GM19372 (cell line): ENCODE data around the gene TFIP11.

Experiments used
- ATAC-seq: cut with Tn5 transposase; IDR thresholded peaks from one replicate; pipeline ENCODE4 v1.9.1; 2021; ENCODE audit warnings: mild to moderate bottlenecking, low read depth, moderate library complexity; ENCODE audit not compliant: unreplicated experiment

The TFIP11 gene

DNA sequence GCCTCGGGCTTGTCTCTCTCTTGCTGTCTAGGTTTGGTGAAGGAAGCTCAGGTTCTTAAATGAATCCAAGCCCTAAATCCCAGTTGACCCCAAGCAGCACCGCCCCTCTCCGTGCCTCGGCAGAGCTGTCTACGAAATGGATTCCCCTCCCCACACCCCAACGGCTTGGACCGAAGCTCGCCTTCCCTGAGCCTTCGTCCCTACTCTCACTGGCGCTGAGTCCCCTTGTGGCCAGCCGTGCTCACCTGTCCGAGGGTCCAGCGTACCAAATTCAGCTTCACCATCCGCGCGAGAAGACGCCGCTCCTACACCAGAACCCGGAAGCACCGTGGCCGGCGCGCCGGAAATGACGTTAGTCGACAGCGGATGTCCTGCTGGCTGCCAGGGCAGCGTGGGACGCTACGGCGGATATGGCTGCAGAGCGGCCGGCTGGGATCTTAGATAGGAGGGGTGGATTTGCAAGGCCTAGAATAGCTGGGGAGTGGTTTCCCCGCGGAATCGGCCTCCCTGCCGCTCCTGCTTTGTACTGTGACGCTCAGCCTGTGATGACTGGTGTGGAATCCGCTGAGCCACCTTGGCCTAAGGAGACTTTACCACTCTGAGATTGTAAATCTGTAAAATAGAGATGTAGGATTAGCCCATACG, at the start of gene TFIP11:
TSS of gene TFIP11 (minus strand) at position 325 of the 645 bp plus-strand sequence. CDS start 2,201 bp downstream, outside the sequence.
- peak; percentile 95 for ATAC-seq

DNA sequence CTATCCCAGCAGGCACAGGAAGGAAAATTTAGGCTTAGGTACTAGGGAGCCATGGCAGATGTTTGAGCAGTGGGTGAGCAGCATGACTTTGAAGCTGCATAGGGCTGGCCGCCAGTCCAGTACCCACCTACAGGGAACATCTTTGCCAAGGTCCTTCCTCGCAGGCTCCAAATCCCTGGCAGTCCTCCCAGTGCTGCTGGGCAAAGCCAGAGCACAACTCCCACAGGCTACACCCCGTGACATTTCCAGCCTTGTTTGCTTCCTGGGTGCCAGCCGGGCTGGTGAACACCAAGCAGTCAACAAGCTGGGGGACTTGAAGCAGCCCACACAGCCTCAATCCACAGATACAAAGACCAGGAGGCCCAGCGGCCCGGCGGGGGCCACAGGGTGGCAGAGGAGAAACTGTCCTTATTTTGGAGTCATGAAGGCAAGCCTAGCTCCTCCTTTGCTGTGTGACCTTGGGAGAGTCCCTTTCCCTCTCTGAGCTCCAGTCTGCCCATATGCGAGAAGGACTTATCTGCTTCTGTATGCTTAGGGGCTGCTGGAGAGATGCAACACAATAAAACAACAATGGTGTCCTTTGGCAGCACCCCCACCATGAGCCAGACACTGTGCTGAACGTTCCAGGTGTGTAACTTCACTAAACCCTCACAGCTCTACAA, 49.6 kb upstream of the TFIP11 start:
- no peak for ATAC-seq

DNA sequence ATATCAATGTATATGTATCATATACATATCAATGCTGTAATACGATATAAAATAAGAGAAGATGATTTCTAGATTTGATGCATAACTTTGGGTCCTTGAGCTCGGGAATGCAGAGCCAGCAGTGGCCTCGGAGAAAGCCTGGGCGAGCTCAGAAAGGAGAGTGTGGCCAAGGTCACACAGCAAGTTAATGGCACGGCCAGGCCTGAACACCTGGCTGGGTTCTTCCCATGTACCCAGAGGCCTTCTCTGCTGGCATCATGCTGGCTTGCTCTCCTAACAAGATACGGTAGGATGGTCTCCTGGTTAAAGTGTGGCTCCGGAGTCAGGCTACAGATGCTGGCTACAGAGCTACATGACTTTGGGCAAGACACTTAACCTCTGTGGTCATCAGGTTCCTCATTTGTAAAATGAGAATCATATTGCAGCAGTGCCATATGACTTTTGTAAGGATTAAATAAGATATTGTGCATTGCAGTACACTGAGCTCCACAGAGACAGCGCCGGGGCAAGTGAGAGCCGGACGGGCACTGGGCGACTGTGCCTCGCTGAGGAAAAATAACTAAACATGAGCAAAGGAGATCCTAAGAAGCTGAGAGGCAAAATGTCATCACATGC, 47.8 kb upstream of the TFIP11 start:
- no peak for ATAC-seq

DNA sequence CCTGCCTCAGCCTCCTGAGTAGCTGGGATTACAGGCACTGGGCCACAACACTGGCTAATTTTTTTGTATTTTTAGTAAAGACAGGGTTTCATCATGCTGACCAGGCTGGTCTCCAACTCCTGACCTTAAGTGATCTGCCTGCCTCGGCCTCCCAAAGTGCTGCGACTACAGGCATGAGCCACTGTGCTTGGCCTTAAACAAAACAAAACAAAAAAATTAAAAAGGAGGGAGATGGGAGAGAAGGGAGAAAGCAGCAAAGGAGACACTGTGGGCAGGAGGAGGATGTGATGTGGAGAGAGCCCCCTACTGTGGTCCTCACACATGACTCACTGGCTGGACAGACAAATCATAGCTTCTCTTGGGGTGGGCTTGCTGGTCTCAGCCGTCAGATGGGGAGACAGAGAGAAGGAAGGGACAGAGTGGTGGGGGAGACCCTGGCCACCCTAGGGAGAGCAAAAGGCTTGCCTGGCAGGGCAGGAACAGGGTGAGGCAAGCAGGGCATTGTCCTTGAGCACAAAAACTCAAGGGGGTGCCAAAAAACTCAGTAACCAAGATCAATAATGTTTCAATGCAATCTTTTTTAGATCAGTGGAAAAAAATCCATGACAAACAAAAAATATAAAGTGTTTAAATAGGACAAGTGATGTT, 46.1 kb upstream of the TFIP11 start:
- no peak for ATAC-seq

DNA sequence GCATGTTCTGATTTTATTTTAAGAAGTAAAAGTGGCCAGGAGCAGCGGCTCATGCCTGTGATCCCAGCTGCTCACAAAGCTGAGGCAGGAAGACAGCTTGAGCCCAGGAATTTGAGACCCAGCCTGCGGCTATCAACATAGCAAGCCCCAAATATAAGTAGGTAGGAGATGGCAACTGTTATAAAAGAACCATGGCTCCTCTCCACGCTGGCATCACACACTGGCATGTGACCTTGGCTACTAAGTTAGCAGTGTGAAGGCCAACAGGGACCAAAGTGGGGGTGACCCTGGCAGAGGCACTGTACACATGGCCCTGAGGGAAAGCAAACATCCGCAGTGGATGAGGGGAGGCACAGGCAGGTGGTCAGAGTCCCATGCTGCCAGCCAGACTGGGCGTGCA, 44.6 kb upstream of the TFIP11 start:
- ATAC-seq = no peak

DNA sequence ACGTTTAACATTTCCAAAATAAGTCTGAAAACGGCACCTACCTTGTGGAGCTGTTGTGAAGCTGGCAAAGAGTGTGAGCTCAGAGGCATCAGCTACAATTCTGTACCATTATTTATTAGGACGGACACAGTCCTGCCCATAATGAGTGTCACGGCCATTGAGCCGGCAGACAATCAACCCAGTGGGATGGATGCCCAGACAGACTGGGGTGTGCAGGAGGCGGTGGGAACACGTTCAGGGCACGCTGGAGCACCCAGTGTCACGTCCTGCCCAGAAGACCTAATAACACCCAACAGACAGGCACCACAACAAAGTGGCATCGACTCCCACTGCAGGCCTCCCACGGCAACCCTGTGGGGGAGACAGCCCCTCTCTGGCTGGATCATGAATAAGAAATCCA, 43.2 kb upstream of the TFIP11 start:
- ATAC-seq = no peak

DNA sequence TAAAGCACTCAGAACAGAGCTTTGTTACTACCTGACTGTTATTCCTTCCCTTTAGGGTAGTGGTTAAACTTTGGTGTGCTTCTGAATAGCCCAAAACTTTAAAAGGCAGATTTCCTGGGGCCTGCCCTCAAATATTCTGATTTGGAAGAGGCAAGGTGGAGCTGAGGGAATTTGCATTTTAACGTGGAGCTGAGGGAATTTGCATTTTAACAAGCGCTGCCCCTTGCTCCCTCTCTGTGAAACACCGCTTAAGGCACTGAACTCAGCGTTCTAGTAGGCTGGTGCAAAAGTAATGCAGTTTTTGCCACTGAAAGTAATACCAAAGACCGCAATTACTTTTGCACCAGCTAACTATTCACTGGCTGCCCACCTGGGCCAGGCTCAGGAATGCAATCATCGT, 42.7 kb upstream of the TFIP11 start:
- no peak for ATAC-seq

DNA sequence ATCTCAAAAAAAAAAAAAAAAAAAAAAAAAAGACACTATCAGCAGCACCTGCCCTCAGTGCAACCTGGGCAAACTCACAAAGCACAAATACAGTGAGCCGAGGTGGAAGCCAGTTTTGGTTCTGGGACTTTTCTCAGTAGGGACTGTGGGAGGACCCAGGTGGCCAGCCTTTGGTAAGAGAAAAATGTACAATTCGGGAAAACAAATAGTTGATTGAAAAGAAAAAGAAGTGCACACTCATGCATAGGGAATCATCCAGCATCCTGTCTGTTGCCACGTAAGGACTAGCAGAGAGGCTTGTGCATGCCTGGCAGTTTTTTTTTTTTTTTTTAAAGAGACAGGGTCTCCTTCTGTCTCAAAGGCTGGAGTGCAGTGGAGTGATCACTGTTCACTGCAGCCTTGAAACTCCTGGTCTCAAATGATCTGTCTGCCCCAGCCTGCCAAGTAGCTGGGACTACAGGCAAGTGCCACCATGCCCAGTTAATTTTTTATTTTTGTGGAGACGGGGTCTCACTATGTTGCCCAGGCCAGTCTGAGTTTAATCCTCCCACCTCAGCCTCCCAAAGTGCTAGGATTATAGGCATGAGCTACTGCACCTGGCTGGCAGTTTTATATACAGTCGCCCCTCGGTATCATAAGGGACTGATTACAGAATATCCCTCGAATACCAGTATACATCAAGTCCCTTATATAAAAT, 40.9 kb upstream of the TFIP11 start:
- ATAC-seq = no peak

DNA sequence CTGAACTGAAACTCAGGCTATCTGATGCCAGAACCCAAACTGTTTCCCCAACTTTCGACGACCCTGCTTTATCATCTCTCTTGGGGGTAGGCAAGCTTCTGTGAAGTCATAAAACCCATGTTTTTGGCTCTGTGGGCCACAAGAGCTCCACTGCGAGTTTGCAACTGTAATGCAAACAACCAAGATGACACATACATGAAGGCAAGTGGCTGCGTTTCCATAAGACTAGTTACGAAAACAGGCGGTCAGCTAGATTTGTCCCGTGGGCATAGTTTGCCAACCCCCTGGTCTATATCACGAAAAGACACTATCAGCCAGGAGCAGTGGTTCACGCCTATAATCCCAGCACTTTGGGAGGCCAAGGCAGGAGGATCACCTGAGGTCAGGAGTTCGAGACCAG, 40.2 kb upstream of the TFIP11 start:
- ATAC-seq = no peak

DNA sequence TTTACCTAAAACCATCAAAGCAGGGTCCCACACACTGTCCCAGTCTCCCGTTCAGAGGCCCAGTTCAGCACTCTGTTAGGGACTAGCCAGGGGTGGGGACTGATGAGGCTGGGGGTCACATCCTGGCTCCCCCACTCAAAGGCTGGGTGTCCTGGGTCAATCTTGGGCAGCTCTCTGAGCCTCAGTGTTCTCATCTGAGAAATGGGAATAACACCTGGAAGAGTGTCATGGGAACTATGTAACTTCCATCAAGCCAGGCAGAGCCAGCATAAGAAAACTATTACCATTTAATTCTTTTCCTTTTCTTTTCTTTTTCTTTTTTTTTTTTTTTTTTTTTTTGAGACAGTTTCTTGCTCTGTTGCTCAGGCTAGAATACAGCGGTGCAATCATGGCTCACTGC, 39.3 kb upstream of the TFIP11 start:
- no peak for ATAC-seq

DNA sequence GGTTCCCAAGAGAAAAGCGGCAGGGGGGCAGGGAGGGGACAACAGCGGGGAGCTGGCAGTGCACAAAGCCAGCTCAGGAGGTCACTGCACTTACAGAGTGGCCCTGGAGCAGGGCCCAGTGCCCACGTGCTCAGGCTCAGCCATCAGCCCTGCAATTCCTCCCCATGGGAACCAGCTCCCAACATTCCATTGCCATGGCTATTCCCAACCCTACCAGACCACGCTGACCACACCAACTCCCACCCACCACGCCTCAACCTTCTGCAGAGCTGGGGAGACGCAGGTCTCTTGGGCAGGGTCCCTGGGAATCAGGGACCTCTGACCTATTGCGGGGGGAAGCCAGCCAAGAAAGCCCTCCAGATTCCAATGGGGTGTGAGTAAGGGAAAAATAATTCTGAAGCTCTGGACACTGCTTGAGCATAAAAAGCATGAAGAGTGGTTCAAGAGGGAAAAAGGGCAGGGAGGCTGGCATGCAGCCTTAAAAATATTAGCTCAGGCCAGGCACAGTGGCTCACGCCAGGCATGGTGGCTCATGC, 38.3 kb upstream of the TFIP11 start:
- no peak for ATAC-seq

DNA sequence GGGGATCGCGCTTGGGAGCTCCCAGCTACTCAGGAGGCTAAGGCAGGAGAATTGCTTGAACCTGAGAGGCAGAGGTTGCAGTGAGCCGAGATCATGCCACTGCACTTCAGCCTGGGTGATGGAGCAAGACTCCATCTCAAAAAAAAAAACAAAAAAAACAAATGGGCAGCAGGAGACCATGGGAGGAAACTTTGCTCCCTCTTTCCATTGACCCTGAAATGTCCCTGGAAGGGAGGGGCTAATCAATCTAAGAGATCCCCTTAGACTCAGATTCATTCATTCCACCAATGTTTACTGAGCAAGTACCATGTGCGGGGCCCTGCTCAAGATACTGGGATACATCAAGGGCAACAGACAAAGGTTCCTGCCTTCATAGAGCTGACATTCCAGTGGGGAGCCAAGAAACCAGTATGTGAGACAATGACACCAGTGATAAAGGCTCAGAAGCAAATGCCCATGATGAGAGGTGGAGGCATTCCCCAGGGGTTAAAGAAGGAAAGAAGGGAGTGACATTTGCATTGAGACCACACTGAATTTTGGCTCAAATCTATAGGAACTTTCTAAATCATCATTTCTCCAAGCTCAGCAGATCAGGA, 37.7 kb upstream of the TFIP11 start:
- no peak for ATAC-seq

DNA sequence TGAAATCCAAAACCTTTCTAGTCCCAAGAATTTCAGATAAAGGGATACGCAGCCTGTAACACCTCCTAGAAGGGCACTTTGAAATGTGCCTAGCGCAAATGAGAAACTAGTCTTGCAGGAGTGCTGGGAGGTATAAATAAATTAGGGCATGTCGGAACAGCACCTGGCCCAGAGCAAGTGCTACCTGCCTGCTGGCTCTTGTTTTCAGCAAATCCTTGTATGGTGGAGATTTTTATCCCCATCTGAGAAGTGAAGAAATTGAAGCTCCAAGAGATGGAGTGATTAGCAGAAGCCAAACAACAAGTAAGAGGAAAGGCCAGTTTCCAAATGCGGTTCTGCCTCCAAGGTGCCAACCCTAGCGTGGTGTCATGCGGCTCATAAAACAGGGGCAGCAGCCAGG, 36.7 kb upstream of the TFIP11 start:
- ATAC-seq = no peak

DNA sequence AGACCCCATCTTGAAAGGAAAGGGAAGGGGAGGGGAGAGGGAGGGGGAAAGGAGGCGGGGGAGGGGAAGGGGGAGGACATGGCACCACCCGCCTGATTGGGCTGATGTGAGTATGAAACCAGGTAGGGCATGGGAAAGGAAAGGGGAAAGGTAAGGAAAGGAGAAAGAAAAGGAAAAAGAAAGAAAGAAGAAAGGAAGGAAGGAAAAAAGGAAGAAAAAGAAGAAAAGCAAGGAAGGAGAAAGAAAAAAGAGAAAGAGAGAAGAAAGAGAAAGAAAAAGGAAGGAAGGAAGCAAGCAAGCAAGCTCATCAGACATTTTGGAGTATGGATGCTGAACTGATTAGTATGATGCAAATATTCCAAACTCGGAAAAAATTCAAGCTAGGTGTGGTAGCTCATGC, 36.0 kb upstream of the TFIP11 start:
- ATAC-seq = no peak

DNA sequence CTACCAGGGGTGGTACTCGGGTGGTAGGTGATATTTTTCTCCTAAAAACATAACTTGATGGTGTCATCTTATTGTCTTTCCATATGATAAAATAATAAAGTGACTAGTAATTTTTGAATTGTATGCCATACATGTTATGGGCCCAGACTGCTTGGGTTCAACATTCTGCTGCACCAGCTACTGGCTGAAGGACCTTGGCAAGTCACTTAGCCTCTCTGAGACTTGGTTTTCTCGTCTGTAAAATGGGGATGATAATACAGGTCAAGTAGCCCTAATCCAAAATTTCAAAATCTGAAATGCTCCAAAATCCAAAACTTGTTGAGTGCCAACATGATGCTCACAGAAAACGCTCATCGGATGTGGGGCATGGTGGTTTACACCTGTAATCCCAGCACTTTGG, 35.6 kb upstream of the TFIP11 start:
- no peak for ATAC-seq

DNA sequence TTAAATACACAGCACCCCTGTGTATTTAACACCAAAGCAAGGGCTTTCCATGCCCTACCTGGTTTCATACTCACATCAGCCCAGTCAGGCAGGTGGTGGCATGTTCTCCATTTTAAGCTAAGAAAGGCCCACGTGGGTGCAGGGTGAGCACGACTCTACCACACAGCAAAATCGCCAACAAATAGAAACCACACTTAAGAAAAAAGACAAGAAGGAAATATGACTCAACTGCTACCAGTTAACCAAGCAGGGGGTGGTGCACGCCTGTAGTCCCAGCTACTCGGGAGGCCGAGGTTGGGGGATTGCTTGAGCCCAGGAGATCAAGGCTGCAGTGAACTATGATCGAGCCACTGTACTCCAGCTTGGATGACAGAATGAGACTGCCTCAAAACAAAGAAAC, 35.2 kb upstream of the TFIP11 start:
- ATAC-seq = no peak

DNA sequence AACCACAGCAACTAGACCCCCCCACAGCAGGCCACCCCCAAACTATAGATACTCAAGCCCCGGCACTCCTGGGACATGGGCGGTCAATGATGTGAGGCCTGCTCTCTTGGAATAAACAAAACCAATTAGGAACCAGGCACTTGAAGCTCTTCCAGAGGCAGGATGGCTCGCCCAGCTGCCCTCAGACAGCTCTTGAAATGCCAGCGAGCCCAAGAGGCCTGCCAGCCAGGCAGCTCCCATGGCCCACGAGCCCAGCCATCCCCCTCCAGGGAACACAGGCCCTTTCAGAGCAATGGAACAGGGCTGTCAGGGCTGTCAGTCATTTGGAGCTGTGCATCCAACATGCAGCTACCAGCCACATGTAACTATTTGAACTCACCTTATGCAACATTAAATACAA, 34.0 kb upstream of the TFIP11 start:
- no peak for ATAC-seq

DNA sequence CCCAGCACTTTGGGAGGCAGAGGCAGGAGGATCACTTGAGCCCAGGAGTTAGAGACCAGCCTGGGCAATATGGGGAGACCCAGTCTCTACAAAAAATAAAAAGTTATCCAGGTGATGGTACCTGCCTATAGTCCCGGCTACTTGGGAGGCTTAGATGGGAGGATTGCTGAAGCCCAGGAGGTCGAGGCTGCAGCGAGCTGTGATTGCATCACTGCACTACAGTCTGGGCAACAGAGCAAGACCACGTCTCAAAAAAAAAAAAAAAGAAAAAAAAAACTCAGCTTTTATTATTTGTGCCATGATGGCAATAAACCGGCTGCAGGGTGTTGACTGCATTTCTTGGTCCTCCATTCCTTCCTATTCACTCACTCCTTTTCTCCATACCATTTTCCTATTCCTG, 33.6 kb upstream of the TFIP11 start:
- no peak for ATAC-seq

DNA sequence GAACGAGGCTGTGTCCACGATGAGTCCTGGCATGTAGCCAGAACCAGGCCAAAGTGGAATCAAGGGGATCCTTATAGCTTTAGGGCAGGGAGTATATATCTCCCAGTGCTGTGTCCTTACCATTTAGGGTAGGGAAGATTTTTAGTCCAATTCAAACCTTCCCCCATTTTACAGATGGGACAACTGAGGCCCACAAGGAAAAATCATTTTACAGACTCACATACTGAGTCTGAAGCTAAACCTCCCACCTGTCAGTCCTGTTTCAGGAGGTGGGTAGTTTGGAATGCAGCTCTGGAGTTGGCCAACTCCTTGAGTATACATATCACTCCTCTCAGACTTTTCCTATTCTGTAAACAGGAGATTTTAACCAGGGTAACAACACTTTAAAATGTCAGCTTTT, 33.1 kb upstream of the TFIP11 start:
- ATAC-seq = no peak

DNA sequence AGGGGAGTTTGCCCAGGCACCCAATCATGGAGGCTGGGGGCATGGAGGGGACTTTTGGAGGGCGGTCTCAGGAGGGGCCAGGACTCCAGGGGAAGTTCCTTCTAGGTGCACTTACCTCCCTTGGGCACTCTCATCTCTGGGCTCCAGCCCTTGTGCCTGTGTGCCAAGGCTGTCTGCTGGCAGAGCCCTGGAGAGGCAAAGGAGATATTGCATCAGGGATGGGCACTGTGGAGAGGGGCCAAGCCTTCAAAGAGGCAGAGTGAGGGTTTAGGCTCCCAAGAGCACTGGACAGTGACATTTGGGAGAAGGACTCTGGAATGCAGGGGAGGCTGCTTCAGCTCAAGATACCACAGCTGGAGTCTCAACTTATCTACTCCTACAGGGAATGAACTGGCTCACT, 32.2 kb upstream of the TFIP11 start:
- no peak for ATAC-seq
